GM12874 (cell line): ENCODE measurements around the gene PTX4.

ENCODE experiments used
- TF ChIP-seq, protein P1 (sequence below): IDR thresholded peaks from 2 replicates; pipeline ENCODE4 v1.5.1; 2011; ENCODE audit warnings: low read depth, mild to moderate bottlenecking, control low read depth, low read length, moderate library complexity; ENCODE audit not compliant: insufficient read depth

PTX4 gene

DNA sequence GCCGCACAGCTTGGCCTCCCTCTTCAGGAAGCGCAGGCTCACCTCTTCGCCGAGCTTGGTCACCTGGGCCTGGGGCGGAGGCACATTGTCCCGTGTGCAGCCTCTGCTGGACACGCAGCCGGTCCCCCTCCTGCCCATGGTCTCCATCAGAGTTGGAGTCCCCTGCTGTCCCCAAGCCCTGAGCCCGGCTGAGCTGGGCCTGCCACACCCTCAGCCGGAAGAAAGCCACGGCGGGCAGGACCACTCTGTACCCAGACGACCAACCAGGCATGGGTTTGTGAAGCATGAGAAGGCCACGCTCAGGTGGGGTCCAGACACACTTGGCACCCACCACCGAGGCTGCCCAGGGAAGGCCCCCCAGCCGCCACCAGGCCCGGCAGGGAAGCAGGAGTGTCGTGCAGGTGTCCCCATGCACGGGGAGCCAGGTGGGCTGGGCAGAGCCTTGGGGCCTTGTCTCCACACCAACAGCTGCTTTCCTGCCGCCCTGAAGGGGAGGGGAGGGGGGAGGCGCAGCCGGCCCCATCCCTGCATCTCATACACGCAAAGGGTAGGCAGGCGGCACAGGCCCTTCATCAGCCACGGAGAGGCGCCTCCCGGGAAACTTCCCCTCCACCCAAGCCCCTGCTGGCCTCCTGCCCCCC lies 49.6 kb downstream of the PTX4 start:
- TF ChIP-seq, protein P1, sequence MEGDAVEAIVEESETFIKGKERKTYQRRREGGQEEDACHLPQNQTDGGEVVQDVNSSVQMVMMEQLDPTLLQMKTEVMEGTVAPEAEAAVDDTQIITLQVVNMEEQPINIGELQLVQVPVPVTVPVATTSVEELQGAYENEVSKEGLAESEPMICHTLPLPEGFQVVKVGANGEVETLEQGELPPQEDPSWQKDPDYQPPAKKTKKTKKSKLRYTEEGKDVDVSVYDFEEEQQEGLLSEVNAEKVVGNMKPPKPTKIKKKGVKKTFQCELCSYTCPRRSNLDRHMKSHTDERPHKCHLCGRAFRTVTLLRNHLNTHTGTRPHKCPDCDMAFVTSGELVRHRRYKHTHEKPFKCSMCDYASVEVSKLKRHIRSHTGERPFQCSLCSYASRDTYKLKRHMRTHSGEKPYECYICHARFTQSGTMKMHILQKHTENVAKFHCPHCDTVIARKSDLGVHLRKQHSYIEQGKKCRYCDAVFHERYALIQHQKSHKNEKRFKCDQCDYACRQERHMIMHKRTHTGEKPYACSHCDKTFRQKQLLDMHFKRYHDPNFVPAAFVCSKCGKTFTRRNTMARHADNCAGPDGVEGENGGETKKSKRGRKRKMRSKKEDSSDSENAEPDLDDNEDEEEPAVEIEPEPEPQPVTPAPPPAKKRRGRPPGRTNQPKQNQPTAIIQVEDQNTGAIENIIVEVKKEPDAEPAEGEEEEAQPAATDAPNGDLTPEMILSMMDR: no peak

DNA sequence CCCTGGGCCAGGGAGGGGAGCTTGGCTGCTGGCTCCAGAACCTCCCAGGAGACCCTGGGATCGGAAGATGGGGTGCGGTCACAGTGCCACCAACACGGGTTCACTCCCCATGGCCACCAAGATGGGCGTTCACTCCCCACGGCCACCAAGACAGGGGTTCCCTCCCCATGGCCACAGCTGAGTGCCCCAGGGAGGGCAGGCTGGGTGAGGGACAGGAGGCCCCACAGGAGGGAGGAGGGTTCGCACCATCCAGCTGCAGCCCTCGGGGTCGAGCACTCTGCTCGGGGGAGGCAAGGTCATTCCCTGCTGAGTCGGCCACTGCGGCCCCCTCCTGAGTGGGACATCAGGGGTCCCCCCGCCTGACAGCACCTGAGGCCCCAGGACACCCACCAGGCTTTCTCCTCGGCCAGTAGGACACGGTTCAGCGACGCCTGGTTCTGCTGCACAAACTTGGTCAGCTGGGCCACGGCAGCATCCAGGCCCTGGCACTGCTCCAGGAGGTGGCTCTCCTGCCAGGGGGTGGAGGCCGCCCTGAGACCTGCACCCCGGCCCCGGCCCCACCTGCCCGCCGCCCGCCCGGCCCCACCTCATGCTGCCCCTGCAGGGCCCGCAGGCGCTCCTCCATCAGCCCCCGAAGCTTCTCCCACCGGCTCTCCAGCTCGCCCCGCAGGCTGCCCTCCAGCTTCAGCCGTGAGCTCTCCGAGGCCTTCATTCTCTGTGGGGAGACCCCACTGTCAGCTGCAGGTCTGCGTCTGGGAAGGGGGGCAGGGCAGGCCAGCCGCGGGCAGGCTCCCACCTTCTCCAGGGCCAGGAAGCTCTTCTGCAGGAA lies 50.3 kb downstream of the PTX4 start:
- TF ChIP-seq, protein P1: no peak

DNA sequence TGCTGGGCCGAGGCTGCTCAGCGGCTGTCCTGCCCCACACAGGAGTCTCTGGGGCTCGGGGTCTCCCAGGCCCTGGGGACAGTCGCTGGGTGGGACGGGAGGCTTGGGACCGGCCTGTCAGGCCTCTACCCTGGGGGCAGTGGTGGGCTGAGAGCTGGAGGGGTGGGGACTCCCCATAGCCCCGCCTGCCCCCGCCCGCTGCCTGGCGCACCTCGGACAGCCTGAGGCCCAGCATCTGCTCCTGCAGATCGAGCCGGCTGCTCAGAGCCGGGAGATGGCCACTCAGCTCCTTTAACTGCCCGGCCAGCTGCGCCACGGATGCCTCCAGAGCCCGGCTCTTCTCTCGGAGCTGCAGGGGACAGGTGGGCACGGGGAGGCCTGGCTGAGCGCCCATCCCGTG lies 51.1 kb downstream of the PTX4 start:
- TF ChIP-seq, protein P1: no peak

DNA sequence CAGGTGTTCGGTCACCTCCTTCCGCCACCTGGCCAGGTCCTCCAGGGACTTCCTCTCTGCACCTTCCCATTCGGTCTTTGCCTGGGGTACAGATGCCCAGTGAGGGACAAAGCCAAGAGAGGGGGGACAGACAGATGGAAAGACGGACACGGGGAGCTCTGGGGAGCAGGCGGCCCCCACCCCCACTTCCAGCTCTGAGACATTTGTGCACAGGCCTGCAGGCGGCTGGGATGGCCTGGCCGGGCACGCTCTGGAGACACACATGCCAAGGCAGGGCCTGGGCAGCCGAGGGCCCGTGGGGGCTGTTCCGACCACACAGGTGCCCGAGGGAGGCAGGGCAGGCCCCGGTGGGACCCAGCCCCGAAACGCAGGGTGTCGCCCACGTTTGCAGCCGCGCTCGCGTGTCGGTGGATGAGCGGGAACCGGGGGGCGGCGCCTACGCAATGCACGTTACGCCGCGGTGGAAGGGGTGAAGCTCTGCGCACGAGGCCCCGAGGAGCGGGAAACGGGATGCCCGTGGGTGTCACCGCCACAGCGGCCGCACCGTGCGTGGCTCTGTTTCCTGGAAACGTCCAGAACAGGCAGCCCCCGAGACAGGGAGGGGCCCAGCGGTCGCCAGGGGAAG lies 51.9 kb downstream of the PTX4 start:
- TF ChIP-seq, protein P1: no peak

DNA sequence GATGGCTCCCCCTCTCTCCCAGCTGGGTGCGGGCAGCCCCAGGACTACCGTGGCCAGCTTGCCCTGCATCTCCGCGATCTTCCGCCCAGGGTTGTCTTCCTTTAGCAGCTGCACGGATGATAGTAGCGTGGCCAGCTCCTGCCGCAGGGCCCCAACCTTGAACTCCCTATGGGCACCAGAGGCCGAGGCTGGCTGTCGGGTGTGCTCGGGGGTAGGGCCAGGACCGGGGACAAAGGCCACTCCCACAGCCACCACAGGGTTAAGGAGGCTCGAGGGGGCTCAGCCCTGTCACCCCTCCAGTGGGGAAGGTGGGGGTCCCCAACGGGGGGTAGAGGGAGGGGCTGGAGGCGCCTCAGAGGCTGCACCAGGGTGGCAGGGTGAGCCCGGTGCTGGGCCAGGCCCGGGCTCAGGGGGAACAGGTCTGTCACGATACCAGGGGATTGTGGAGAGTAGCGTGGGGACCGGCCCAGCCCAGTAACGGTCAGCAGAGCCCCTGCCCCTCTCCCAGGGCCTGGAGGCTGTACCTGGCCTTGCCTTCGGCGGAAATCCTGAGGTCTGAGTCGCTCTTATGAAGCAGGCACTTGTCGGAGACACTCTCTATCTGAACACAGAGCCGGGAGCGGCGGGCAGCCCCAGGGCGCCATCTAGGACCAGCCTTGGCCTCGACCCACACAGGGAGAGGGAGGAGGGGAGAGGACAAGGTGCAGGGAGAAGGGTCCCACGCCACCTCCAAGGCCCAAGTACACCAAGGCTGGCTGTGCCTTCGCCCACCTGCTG lies 52.6 kb downstream of the PTX4 start:
- TF ChIP-seq, protein P1: no peak
